ENCODE results near the gene ERVH48-1.

DNA sequence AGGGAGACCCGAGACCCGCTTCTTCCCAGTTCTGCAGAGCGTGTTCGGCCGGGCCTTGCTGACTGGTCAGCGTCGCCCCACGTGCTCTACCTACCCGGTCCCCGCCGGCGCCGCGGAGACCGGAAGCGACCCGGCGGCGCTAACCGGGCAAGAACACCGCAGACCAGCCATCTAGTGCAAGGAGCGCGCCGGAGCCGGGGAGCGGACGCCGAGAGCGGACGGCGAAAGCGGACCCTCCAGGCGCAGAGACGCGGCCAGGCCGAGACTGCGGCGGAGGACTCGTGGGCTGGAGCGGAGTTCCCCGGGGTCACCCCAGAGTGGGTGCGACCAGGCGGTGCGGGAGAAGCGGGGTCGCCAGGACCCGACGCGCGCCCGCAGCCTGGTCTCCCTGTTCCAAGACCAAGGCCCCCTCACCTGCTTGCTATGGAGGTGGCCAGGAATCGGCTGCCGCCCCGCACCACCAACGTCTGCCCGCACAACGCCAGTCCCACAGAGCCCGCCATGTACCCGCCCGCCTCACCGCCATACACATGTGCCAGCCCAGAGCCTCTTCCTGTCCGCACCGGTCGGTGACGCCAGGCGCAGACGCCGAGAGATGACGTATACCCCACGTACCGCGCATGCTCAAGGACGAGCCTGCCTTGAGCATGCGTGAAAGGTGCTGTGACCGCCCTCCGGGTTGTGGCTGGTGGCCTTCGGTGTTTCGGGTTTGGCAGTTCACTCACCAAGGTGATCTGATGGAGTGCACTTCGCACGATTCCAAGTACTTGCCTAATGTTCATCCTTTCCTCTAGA is 46.2 kb downstream of the ERVH48-1 start, which contains the start of gene WDR4:
- TF ChIP-seq, protein P1, sequence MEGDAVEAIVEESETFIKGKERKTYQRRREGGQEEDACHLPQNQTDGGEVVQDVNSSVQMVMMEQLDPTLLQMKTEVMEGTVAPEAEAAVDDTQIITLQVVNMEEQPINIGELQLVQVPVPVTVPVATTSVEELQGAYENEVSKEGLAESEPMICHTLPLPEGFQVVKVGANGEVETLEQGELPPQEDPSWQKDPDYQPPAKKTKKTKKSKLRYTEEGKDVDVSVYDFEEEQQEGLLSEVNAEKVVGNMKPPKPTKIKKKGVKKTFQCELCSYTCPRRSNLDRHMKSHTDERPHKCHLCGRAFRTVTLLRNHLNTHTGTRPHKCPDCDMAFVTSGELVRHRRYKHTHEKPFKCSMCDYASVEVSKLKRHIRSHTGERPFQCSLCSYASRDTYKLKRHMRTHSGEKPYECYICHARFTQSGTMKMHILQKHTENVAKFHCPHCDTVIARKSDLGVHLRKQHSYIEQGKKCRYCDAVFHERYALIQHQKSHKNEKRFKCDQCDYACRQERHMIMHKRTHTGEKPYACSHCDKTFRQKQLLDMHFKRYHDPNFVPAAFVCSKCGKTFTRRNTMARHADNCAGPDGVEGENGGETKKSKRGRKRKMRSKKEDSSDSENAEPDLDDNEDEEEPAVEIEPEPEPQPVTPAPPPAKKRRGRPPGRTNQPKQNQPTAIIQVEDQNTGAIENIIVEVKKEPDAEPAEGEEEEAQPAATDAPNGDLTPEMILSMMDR (IDR thresholded peaks at IDR 0.05; ENCODE audit: borderline replicate concordance, extremely low read depth, low read length, poor library complexity, severe bottlenecking) = no peak
- no peak for TF ChIP-seq EZH2 (IDR thresholded peaks at IDR 0.05; ENCODE audit: borderline replicate concordance, low read depth, low read length, severe bottlenecking)

Data from DND-41 (cell line).